K562 (cell line): Measurements from ENCODE around the gene C1QL2. TPM values are rescaled to one million over a fixed set of nuclear protein-coding genes. Genes with fewer than 3 reads are reported as not detected.

Experiments used
- ATAC-seq: fragments of 200-7000 bp; cut with Tn5 transposase; 3 replicates; pipeline ENCODE4 v1.9.1; 2020; ENCODE audit warnings: moderate library complexity
- BruUV-seq: library from RNA; stranded (reverse); fragments of 400-500 nt; replicated peaks from 2 replicates; lab custom pipeline; 2021; lab: Mats Ljungman, UMichigan
- CTCF ChIA-PET: fragments of 300-600 bp; formaldehyde crosslinking; extraction: SDS; loops from one replicate; lab custom pipeline; 2021; ENCODE audit warnings: low intra/inter-chr PET ratio; lab: Yijun Ruan, JAX
- POLR2A ChIA-PET: fragments of 300-600, 350-650 bp; sonication (Branson Sonifier 250); formaldehyde crosslinking; extraction: SDS; loops from one replicate; lab custom pipeline; 2021; ENCODE audit warnings: antibody characterized with exemption, inconsistent platforms; lab: Yijun Ruan, JAX
- DNase-seq, 4 experiments: peaks; one replicate each; pipeline versions ENCODE4 v3.0.0 to v3.0.0-alpha.2; 2011 to 2018; ENCODE audit warnings: low spot score in 3 of 4, mixed read lengths in 3 of 4; ENCODE audit errors: extremely low read depth in 1 of 4
- FAIRE-seq: peaks from 2 replicates; lab custom pipeline; 2011; peaks lifted over from hg19 to GRCh38; lab: Jason Lieb, UNC
- H2AFZ ChIP-seq: 2 replicates; pipeline ENCODE4 v1.6.0; 2011; ENCODE audit warnings: low read depth, low read length, control low read depth, inconsistent platforms
- H3K27ac ChIP-seq: fragments of 200-600 bp; 3 replicates; pipeline ENCODE4 v1.8.0; 2011; ENCODE audit warnings: low read depth, mild to moderate bottlenecking, control low read depth, inconsistent platforms, low read length, moderate library complexity, mixed read lengths; ENCODE audit errors: extremely low read depth
- H3K27me3 ChIP-seq, 2 experiments: fragments of 300-600 bp in 1 of 2; 2 replicates in 1 of 2; 3 replicates in 1 of 2; pipeline versions ENCODE4 v1.6.0 to v1.8.0; 2011; ENCODE audit warnings: inconsistent platforms in 2 of 2, low read length in 2 of 2, mild to moderate bottlenecking in 1 of 2, mixed read lengths in 1 of 2, moderate library complexity in 1 of 2; ENCODE audit not compliant: control insufficient read depth in 2 of 2, insufficient read depth in 2 of 2
- H3K36me3 ChIP-seq: fragments of 300-600 bp; 3 replicates; pipeline ENCODE4 v1.8.0; 2011; ENCODE audit warnings: mild to moderate bottlenecking, low read length, inconsistent platforms; ENCODE audit not compliant: control insufficient read depth, insufficient read depth
- H3K4me1 ChIP-seq, 2 experiments: fragments of 200-600 bp in 1 of 2; replicated peaks in 1 of 2; 2 replicates in 1 of 2; 3 replicates in 1 of 2; pipeline versions ENCODE4 v1.5.1 to v1.8.0; 2011; ENCODE audit warnings: inconsistent platforms in 2 of 2, low read length in 2 of 2, mild to moderate bottlenecking in 1 of 2, mixed read lengths in 1 of 2, moderate library complexity in 1 of 2; ENCODE audit not compliant: control insufficient read depth in 2 of 2, insufficient read depth in 2 of 2
- H3K4me2 ChIP-seq: 2 replicates; pipeline ENCODE4 v1.6.1; 2011; ENCODE audit warnings: low read length, control low read depth, inconsistent platforms, mixed read lengths; ENCODE audit not compliant: insufficient read depth
- H3K4me3 ChIP-seq: fragments of 200-600 bp; sonication (generic), shearing (Covaris generic); 2 replicates; pipeline ENCODE4 v1.5.1; 2016; ENCODE audit warnings: control low read depth, inconsistent platforms
- H3K79me2 ChIP-seq: fragments of 200-600 bp; 3 replicates; pipeline ENCODE4 v1.8.0; 2011; ENCODE audit warnings: low read length, inconsistent platforms; ENCODE audit not compliant: control insufficient read depth, insufficient read depth
- H3K9ac ChIP-seq, 2 experiments: 2 replicates each; pipeline versions ENCODE4 v1.6.0 to v1.6.1; 2011; ENCODE audit warnings: low read depth in 2 of 2, low read length in 2 of 2, control low read depth in 1 of 2, inconsistent platforms in 1 of 2, mild to moderate bottlenecking in 1 of 2, mixed read lengths in 1 of 2; ENCODE audit not compliant: insufficient read depth in 1 of 2
- H3K9me1 ChIP-seq: one replicate; pipeline ENCODE4 v1.6.0; 2011; ENCODE audit warnings: inconsistent platforms, mild to moderate bottlenecking, low read length, moderate library complexity; ENCODE audit not compliant: control insufficient read depth, insufficient read depth
- H3K9me3 ChIP-seq: replicated peaks from 2 replicates; pipeline ENCODE4 v1.5.1; 2011; ENCODE audit warnings: low read depth, low read length, inconsistent platforms; ENCODE audit not compliant: control insufficient read depth, insufficient read depth
- H4K20me1 ChIP-seq: replicated peaks from 2 replicates; pipeline ENCODE4 v1.6.1; 2011; ENCODE audit warnings: low read length, inconsistent platforms, mixed read lengths; ENCODE audit not compliant: control insufficient read depth, insufficient read depth
- CBFB ChIP-seq: sonication (generic); formaldehyde crosslinking; IDR thresholded peaks from 2 replicates; pipeline ENCODE4 v1.4.0; 2020; ENCODE audit warnings: mild to moderate bottlenecking, missing genetic modification reagents
- MECOM ChIP-seq: fragments of 250-450 bp; sonication (Bioruptor Pico); IDR thresholded peaks from 2 replicates; pipeline ENCODE4 v1.8.0; 2022; ENCODE audit warnings: inconsistent platforms
- PYGO2 ChIP-seq: fragments of 450-650 bp; IDR thresholded peaks from 2 replicates; pipeline ENCODE4 v1.6.1; 2016; ENCODE audit warnings: mild to moderate bottlenecking, missing genetic modification characterization, moderate library complexity, missing compliant biosample characterization
- SPI1 ChIP-seq: IDR thresholded peaks from 2 replicates; pipeline ENCODE4 v1.6.1; 2011; ENCODE audit warnings: low read depth, low read length, control low read depth, borderline replicate concordance
- WGBS: fragments of 100-300 bp; shearing (Covaris generic); methylation state at CpG from one replicate; pipeline ENCODE4 v1.1.6; 2016; ENCODE audit warnings: low coverage, mixed read lengths; ENCODE audit not compliant: insufficient coverage; ENCODE audit errors: missing lambda C conversion rate; 5-methylcytosine and 5-hydroxymethylcytosine counted together
- in situ Hi-C: fragments of 300-500 bp; cut with MboI; formaldehyde crosslinking; loops from 4 replicates; pipeline ENCODE4 v1.15.0; 2018; ENCODE audit warnings: inconsistent platforms, mixed read lengths
- intact Hi-C: fragments of 100-400 bp; cut with micrococcal nuclease; formaldehyde crosslinking; loops from 2 replicates; pipeline ENCODE4 v1.14.2; 2022
- polyA plus RNA-seq, 8 experiments: library from polyadenylated mRNA; depleted of rRNA in 4 of 8; stranded (reverse) in 5 of 8; unstranded in 3 of 8; fragments of >200 nt; fragmentation: Nextera tagmentation in 2 of 8; fragmentation: Illumina TruSeq in 1 of 8; extraction: Ambion mirVana in 2 of 8; extraction: Trizol in 1 of 8; gene quantifications; 2 replicates each; pipeline versions ENCODE4 v1.2.1 to v1.2.3, GENCODE V29; 2011 to 2014; ENCODE audit warnings: inconsistent platforms in 1 of 8, missing spikeins in 1 of 8
- total RNA-seq, 7 experiments: library from RNA; depleted of rRNA in 6 of 7; stranded (reverse); fragments of >200 nt in 6 of 7; fragmentation: Illumina TruSeq in 2 of 7; extraction: Trizol in 2 of 7; gene quantifications; 2 replicates each; pipeline versions ENCODE4 v1.2.1 to v1.2.3, GENCODE V29; 2011 to 2021; ENCODE audit warnings: low replicate concordance in 1 of 7
- TF ChIP-seq, protein P1 (sequence below): fragments of 450-650 bp; IDR thresholded peaks from 2 replicates; pipeline ENCODE4 v1.6.1; 2017; ENCODE audit warnings: antibody characterized with exemption, mild to moderate bottlenecking

C1QL2 gene
- total and polyA plus RNA-seq, 9 of the 15 experiments (the other 6 are each of a cell fraction or from before 2014, with no cell fraction given): not detected

DNA sequence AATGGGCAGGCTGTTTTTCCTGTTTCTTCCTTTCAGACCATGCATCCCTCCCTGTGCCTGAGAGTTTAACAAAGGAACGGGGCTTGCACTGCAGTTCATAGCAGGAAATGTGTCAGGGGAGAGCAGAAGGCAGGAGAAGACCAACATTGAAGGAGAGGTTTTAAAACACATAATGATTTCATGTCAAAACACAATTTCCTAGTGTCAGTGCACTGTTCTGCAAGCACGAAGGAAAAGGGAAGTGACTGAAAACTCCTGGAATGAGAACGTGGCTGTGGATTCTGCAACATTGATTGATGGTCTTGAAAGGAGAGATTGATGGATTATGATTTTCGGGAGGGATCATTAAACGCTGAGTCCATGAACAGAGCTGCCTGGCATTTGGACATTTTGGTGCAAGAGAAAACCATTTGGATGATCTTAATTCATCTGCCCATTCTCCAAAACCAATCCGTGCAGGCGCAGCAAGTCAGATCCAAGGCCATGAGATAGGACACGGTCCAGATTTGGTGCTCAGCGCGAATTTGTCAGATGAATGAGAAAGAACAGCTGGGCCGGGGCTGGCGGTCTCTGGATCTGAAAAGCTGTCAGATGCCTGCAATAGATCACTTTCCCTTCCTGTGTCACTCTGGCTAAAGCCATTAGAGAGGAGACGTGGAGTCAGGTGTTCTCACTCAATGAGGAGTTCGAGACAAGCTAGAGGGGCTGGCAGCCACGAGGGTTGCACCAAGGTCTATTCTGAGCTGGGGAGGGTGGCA, 38.4 kb downstream of the C1QL2 start:
- Histone ChIP-seq H3K4me3 (no peak overlapping the region), H3K4me1 (no peaks in the 10 kb centered on the region), H3K36me3 (no peaks in the 10 kb centered on the region)
- CTCF ChIA-PET: no interaction called here
- 0% methylated on average over 12 of the region's 15 CpGs for WGBS
- TF ChIP-seq, protein P1, sequence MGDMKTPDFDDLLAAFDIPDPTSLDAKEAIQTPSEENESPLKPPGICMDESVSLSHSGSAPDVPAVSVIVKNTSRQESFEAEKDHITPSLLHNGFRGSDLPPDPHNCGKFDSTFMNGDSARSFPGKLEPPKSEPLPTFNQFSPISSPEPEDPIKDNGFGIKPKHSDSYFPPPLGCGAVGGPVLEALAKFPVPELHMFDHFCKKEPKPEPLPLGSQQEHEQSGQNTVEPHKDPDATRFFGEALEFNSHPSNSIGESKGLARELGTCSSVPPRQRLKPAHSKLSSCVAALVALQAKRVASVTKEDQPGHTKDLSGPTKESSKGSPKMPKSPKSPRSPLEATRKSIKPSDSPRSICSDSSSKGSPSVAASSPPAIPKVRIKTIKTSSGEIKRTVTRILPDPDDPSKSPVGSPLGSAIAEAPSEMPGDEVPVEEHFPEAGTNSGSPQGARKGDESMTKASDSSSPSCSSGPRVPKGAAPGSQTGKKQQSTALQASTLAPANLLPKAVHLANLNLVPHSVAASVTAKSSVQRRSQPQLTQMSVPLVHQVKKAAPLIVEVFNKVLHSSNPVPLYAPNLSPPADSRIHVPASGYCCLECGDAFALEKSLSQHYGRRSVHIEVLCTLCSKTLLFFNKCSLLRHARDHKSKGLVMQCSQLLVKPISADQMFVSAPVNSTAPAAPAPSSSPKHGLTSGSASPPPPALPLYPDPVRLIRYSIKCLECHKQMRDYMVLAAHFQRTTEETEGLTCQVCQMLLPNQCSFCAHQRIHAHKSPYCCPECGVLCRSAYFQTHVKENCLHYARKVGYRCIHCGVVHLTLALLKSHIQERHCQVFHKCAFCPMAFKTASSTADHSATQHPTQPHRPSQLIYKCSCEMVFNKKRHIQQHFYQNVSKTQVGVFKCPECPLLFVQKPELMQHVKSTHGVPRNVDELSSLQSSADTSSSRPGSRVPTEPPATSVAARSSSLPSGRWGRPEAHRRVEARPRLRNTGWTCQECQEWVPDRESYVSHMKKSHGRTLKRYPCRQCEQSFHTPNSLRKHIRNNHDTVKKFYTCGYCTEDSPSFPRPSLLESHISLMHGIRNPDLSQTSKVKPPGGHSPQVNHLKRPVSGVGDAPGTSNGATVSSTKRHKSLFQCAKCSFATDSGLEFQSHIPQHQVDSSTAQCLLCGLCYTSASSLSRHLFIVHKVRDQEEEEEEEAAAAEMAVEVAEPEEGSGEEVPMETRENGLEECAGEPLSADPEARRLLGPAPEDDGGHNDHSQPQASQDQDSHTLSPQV: no peak
- TF ChIP-seq MECOM (no peak), SPI1 (0 out of 2 replicates have a peak, but pooled peaks have one; percentile 34), CBFB (CRISPR knock-in tag) (no peak), PYGO2 (tag) (no peak)
- TF ChIP-seq, all 486 proteins: peak for 1
- Histone ChIP-seq H3K4me2 (no peak overlapping the region), H3K9me3 (no peaks in the 10 kb centered on the region), H3K9me1 (no peaks in the 10 kb centered on the region), H3K27ac (no peak overlapping the region), H3K79me2 (no peaks in the 10 kb centered on the region), H2AFZ (no peak overlapping the region), H4K20me1 (peaks cover 3% of the 10 kb centered on the region; the same call in 1 of the 2 replicates), H3K9ac (no peak overlapping the region), H3K27me3 (peaks cover 0 to 41% of the 10 kb centered on the region in 2 experiments; a peak in 4 of 5 replicates)
- no TSS peak for BruUV-seq
- no peak for FAIRE-seq
- no peak for DNase-seq
- intact Hi-C loops: loop anchor here (10.0 kb wide), 1 partner anchor 65 kb away; no protein-coding TSS in a partner anchor
- in situ Hi-C loops: no loop called here
- POLR2A ChIA-PET: no interaction called here
- ATAC-seq: no peak
